ENCODE results near the gene SYT13.

SYT13 gene

GRCh38 chr11:45226901-45227300, 59.2 kb downstream of the SYT13 start:
- Histone ChIP-seq H3K27me3 (ENCODE audit: insufficient read depth, poor library complexity, severe bottlenecking) (no peaks in the 10 kb centered on the region), H3K4me3 (ENCODE audit: severe bottlenecking) (no peak overlapping the region), H3K4me1 (ENCODE audit: insufficient read depth, poor library complexity, severe bottlenecking) (no peaks in the 10 kb centered on the region), H3K36me3 (ENCODE audit: low read depth) (no peaks in the 10 kb centered on the region), H3K27ac (ENCODE audit: poor library complexity, severe bottlenecking) (no peak overlapping the region), H3K9me3 (ENCODE audit: severe bottlenecking) (no peaks in the 10 kb centered on the region)
- ATAC-seq (ENCODE audit: low read depth) (no peak), DNase-seq (ENCODE audit: low spot score) (no peak)
- TF ChIP-seq, protein P1, sequence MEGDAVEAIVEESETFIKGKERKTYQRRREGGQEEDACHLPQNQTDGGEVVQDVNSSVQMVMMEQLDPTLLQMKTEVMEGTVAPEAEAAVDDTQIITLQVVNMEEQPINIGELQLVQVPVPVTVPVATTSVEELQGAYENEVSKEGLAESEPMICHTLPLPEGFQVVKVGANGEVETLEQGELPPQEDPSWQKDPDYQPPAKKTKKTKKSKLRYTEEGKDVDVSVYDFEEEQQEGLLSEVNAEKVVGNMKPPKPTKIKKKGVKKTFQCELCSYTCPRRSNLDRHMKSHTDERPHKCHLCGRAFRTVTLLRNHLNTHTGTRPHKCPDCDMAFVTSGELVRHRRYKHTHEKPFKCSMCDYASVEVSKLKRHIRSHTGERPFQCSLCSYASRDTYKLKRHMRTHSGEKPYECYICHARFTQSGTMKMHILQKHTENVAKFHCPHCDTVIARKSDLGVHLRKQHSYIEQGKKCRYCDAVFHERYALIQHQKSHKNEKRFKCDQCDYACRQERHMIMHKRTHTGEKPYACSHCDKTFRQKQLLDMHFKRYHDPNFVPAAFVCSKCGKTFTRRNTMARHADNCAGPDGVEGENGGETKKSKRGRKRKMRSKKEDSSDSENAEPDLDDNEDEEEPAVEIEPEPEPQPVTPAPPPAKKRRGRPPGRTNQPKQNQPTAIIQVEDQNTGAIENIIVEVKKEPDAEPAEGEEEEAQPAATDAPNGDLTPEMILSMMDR (IDR thresholded peaks at IDR 0.05; ENCODE audit: poor library complexity, severe bottlenecking): no peak

DNA sequence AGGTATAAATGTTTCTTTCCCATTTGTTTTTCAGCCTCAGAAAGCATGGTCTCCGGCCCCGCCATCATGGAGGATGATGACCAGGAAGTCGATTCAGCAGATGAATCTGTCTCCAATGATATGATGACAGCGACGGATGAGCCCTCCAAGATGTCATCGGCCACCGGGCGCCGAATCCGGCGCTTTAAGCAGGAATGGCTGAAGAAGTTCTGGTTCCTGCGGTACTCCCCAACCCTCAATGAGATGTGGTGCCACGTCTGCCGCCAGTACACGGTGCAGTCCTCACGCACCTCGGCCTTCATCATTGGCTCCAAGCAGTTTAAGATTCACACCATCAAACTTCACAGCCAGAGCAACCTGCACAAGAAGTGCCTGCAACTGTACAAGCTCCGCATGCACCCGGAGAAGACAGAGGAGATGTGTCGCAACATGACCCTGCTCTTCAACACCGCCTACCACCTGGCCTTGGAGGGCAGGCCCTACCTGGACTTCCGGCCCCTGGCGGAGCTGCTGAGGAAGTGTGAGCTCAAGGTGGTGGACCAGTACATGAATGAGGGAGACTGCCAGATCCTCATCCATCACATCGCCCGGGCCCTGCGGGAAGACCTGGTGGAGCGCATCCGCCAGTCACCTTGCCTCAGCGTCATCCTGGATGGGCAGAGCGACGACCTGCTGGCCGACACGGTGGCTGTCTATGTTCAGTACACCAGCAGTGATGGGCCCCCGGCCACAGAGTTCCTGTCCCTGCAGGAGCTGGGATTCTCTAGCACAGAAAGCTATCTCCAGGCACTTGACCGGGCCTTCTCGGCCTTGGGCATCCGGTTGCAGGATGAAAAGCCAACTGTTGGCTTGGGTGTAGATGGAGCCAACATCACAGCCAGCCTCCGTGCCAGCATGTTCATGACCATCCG, 59.9 kb downstream of the SYT13 start:
- DNase-seq (ENCODE audit: low spot score) (no peak), ATAC-seq (ENCODE audit: low read depth) (no peak)
- Histone ChIP-seq H3K9me3 (ENCODE audit: severe bottlenecking) (no peaks in the 10 kb centered on the region), H3K27ac (ENCODE audit: poor library complexity, severe bottlenecking) (no peak overlapping the region), H3K27me3 (ENCODE audit: insufficient read depth, poor library complexity, severe bottlenecking) (no peaks in the 10 kb centered on the region), H3K4me3 (ENCODE audit: severe bottlenecking) (no peak overlapping the region), H3K36me3 (ENCODE audit: low read depth) (no peaks in the 10 kb centered on the region), H3K4me1 (ENCODE audit: insufficient read depth, poor library complexity, severe bottlenecking) (no peaks in the 10 kb centered on the region)
- TF ChIP-seq, protein P1 (IDR thresholded peaks at IDR 0.05; ENCODE audit: poor library complexity, severe bottlenecking): no peak

DNA sequence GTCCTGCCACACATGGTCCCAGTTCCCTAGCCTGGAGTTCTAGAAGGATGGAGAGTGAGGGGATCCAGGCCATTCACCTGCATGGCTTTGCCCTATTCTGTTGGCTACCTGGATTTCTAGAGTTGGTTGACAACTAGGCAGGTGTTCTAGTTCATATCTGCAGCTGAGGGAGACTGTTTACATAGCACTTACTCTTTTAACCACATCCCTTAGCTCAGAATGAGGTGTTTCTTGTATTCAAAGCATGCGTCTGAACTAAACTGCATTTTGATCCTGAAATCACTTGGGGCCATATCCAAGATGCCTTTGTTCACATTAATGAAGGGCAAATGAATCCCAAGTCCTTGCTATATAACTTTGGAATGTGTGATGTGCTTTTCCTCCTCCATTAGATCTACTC, 60.9 kb downstream of the SYT13 start:
- no peaks in the 10 kb centered on the region for H3K9me3 ChIP-seq (ENCODE audit: severe bottlenecking)
- no peak overlapping the region for H3K4me3 ChIP-seq (ENCODE audit: severe bottlenecking)
- H3K27ac ChIP-seq (ENCODE audit: poor library complexity, severe bottlenecking): no peak overlapping the region
- H3K27me3 ChIP-seq (ENCODE audit: insufficient read depth, poor library complexity, severe bottlenecking): no peaks in the 10 kb centered on the region
- no peaks in the 10 kb centered on the region for H3K4me1 ChIP-seq (ENCODE audit: insufficient read depth, poor library complexity, severe bottlenecking)
- TF ChIP-seq, protein P1 (IDR thresholded peaks at IDR 0.05; ENCODE audit: poor library complexity, severe bottlenecking): no peak
- H3K36me3 ChIP-seq (ENCODE audit: low read depth): no peaks in the 10 kb centered on the region
- DNase-seq (ENCODE audit: low spot score) (no peak), ATAC-seq (ENCODE audit: low read depth) (no peak; the same call in 2 of the 3 replicates)

- no peak overlapping the region for H3K27ac ChIP-seq (ENCODE audit: poor library complexity, severe bottlenecking)
- H3K4me1 ChIP-seq (ENCODE audit: insufficient read depth, poor library complexity, severe bottlenecking): no peaks in the 10 kb centered on the region
- no peaks in the 10 kb centered on the region for H3K27me3 ChIP-seq (ENCODE audit: insufficient read depth, poor library complexity, severe bottlenecking)
- H3K9me3 ChIP-seq (ENCODE audit: severe bottlenecking): no peaks in the 10 kb centered on the region
- no peak overlapping the region for H3K4me3 ChIP-seq (ENCODE audit: severe bottlenecking)
- DNase-seq (ENCODE audit: low spot score): no peak
- H3K36me3 ChIP-seq (ENCODE audit: low read depth): no peaks in the 10 kb centered on the region
- TF ChIP-seq, protein P1 (IDR thresholded peaks at IDR 0.05; ENCODE audit: poor library complexity, severe bottlenecking): no peak
- no peak for ATAC-seq (ENCODE audit: low read depth)
Observed at GRCh38 chr11:45224766-45225165, 61.4 kb downstream of the SYT13 start.

DNA sequence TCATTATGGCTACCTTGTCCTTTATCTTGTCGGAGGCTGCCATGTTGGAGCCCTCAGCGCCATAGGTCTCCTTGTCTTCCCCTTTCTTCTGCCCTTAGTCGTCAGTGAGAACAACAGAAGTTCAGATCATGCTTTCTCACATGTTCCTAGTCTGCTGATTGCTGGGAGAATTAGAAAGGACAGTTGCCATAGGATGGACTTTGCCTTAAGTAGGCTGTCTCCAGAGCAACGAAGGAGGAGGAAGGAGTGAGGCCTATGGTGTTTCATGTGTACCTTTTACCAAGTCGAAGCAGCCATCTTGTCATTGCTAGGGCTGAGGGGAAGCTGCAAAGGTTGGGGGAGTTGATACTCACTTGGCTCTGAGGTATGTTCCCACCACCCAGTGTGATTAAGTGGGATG, 62.6 kb downstream of the SYT13 start:
- no peaks in the 10 kb centered on the region for H3K4me1 ChIP-seq (ENCODE audit: insufficient read depth, poor library complexity, severe bottlenecking)
- H3K9me3 ChIP-seq (ENCODE audit: severe bottlenecking): no peaks in the 10 kb centered on the region
- DNase-seq (ENCODE audit: low spot score): no peak
- H3K27me3 ChIP-seq (ENCODE audit: insufficient read depth, poor library complexity, severe bottlenecking): no peaks in the 10 kb centered on the region
- TF ChIP-seq, protein P1 (IDR thresholded peaks at IDR 0.05; ENCODE audit: poor library complexity, severe bottlenecking): no peak
- no peak overlapping the region for H3K4me3 ChIP-seq (ENCODE audit: severe bottlenecking)
- no peak for ATAC-seq (ENCODE audit: low read depth)
- no peak overlapping the region for H3K27ac ChIP-seq (ENCODE audit: poor library complexity, severe bottlenecking)
- H3K36me3 ChIP-seq (ENCODE audit: low read depth): no peaks in the 10 kb centered on the region

Measured in RWPE2 (cell line).